CD14-positive monocyte (primary cell): ENCODE results near the gene GLDN. TPM values are rescaled to one million over a fixed set of nuclear protein-coding genes. Genes with fewer than 3 reads are reported as not detected.

ENCODE experiments used
- DNase-seq, 3 donors: peaks; one replicate each; pipeline ENCODE4 v3.0.0-alpha.2; 2011 to 2022
- H2AFZ ChIP-seq: 2 replicates; pipeline ENCODE4 v1.6.0; 2012; ENCODE audit warnings: mild to moderate bottlenecking, low read depth, low read length, inconsistent platforms; ENCODE audit not compliant: insufficient read depth, poor library complexity, severe bottlenecking
- H3K27ac ChIP-seq, 2 donors: 1 replicate in 1 of 2; 2 replicates in 1 of 2; pipeline ENCODE4 v1.5.1; 2012 to 2013; ENCODE audit warnings: low read length in 2 of 2, control low read depth in 1 of 2, inconsistent platforms in 1 of 2, low read depth in 1 of 2, mild to moderate bottlenecking in 1 of 2
- H3K27me3 ChIP-seq, 2 donors: one replicate each; pipeline versions ENCODE4 v1.6.0 to v1.6.1; 2011 to 2013; ENCODE audit warnings: low read length in 2 of 2; ENCODE audit not compliant: control insufficient read depth in 2 of 2, insufficient read depth in 2 of 2
- H3K36me3 ChIP-seq, 2 donors: replicated peaks in 1 of 2; 1 replicate in 1 of 2; 2 replicates in 1 of 2; pipeline versions ENCODE4 v1.5.1 to v1.6.1; 2012 to 2013; ENCODE audit warnings: low read length in 2 of 2, control low read depth in 1 of 2, inconsistent platforms in 1 of 2, mild to moderate bottlenecking in 1 of 2; ENCODE audit not compliant: insufficient read depth in 2 of 2, control insufficient read depth in 1 of 2
- H3K4me1 ChIP-seq, 2 donors: 1 replicate in 1 of 2; 2 replicates in 1 of 2; pipeline versions ENCODE4 v1.5.1 to v1.6.1; 2012 to 2013; ENCODE audit warnings: low read length in 2 of 2, control low read depth in 1 of 2, inconsistent platforms in 1 of 2, mild to moderate bottlenecking in 1 of 2, moderate library complexity in 1 of 2; ENCODE audit not compliant: insufficient read depth in 2 of 2, control insufficient read depth in 1 of 2
- H3K4me2 ChIP-seq: replicated peaks from 2 replicates; pipeline ENCODE3; 2012; ENCODE audit warnings: low read length, moderate library complexity, mild to moderate bottlenecking; ENCODE audit not compliant: poor library complexity, severe bottlenecking; ENCODE audit errors: extremely low read depth
- H3K4me3 ChIP-seq, 3 experiments: fragments of 200-600 bp in 1 of 3; sonication (generic) in 1 of 3; replicated peaks in 1 of 3; 1 replicate in 2 of 3; 2 replicates in 1 of 3; pipeline ENCODE4 v1.5.1; 2011 to 2013; ENCODE audit warnings: low read length in 3 of 3, mild to moderate bottlenecking in 3 of 3, control low read depth in 2 of 3, low read depth in 2 of 3, inconsistent platforms in 1 of 3, moderate library complexity in 1 of 3
- H3K79me2 ChIP-seq: 2 replicates; pipeline ENCODE4 v1.6.0; 2012; ENCODE audit warnings: mild to moderate bottlenecking, control low read depth, inconsistent platforms, low read length, moderate library complexity; ENCODE audit not compliant: insufficient read depth
- H3K9ac ChIP-seq: 2 replicates; pipeline ENCODE4 v1.6.0; 2017; ENCODE audit warnings: low read length, mild to moderate bottlenecking; ENCODE audit not compliant: insufficient read depth, poor library complexity, severe bottlenecking
- H3K9me3 ChIP-seq, 2 donors: replicated peaks in 1 of 2; 1 replicate in 1 of 2; 2 replicates in 1 of 2; pipeline versions ENCODE4 v1.5.1 to v1.6.1; 2012 to 2013; ENCODE audit warnings: low read length in 2 of 2, control low read depth in 1 of 2; ENCODE audit not compliant: control insufficient read depth in 1 of 2, insufficient read depth in 1 of 2
- H4K20me1 ChIP-seq: 2 replicates; pipeline ENCODE4 v1.6.0; 2012; ENCODE audit warnings: mild to moderate bottlenecking, low read length, control low read depth, moderate library complexity; ENCODE audit not compliant: insufficient read depth
- H3K27ac Mint-ChIP-seq, 7 donors: one replicate each; pipeline ENCODE4 v1.8.0; 2020; ENCODE audit warnings: mild to moderate bottlenecking in 7 of 7, mixed read lengths in 7 of 7, moderate library complexity in 6 of 7, inconsistent platforms in 2 of 7
- H3K27me3 Mint-ChIP-seq, 3 donors: one replicate each; pipeline ENCODE4 v1.8.0; 2021 to 2022; ENCODE audit warnings: low read depth in 3 of 3, mild to moderate bottlenecking in 3 of 3, mixed read lengths in 3 of 3, moderate library complexity in 3 of 3, inconsistent platforms in 1 of 3
- H3K36me3 Mint-ChIP-seq, 2 donors: one replicate each; pipeline ENCODE4 v1.8.0; 2020; ENCODE audit warnings: mixed read lengths in 2 of 2, inconsistent platforms in 1 of 2, mild to moderate bottlenecking in 1 of 2
- H3K4me1 Mint-ChIP-seq: one replicate; pipeline ENCODE4 v1.8.0; 2020; ENCODE audit warnings: mild to moderate bottlenecking, mixed read lengths
- H3K4me3 Mint-ChIP-seq, 2 donors: one replicate each; pipeline ENCODE4 v1.8.0; 2020; ENCODE audit warnings: mild to moderate bottlenecking in 2 of 2, mixed read lengths in 2 of 2, moderate library complexity in 1 of 2
- H3K9me3 Mint-ChIP-seq, 7 donors: one replicate each; pipeline ENCODE4 v1.8.0; 2020 to 2022; ENCODE audit warnings: mixed read lengths in 7 of 7, mild to moderate bottlenecking in 6 of 7, moderate library complexity in 6 of 7, inconsistent platforms in 2 of 7
- WGBS: methylation state at CpG from one replicate; pipeline ENCODE4 v1.1.5; 2013; ENCODE audit warnings: missing lambda C conversion rate; ENCODE audit not compliant: insufficient coverage; 5-methylcytosine and 5-hydroxymethylcytosine counted together
- intact Hi-C, 2 donors: fragments of 100-400 bp; cut with micrococcal nuclease; formaldehyde crosslinking; loops; one replicate each; pipeline versions ENCODE4 v1.15.0 to v1.15.1; 2023
- polyA plus RNA-seq, 3 donors: library from polyadenylated mRNA; depleted of rRNA in 1 of 3; unstranded in 2 of 3; stranded (reverse) in 1 of 3; fragments of 300-500 nt in 2 of 3; fragments of >200 nt in 1 of 3; fragmentation: Illumina TruSeq in 2 of 3; gene quantifications; 1 replicate in 2 of 3; 2 replicates in 1 of 3; pipeline ENCODE4 v1.2.3, GENCODE V29; 2012 to 2021
- TF ChIP-seq, protein P1 (sequence below): fragments of 200-600 bp; IDR thresholded peaks from one replicate; pipeline ENCODE4 v1.8.0; 2022; ENCODE audit warnings: antibody characterized with exemption, mild to moderate bottlenecking

The GLDN gene
- polyA plus RNA-seq, 3 donors, result 0.04 TPM; not detected in 2

DNA sequence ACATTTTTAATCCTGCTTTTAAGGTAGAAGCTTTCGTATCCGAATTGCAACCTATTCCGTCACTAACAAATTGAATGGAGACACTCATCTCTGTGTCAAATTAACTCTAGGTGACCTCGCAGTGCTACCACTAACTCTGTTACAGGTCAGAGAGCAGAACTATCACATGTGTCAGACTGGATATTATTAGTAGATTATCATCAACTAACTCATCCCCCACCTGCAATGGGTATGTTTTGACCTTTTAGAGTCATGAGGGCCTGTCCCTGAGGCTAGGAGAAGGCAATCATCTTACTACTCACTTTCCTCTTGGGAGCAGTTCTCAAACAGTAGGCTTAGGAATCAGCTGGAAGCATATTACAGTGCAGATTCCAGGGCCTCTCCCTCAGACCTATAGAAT, 2.0 kb downstream of the GLDN start:
- Mint-ChIP-seq H3K4me1 (peaks cover 7% of the 10 kb centered on the region), H3K27me3 (peaks cover 19 to 42% (median 37%) of the 10 kb centered on the region in 3 donors), H3K27ac (no peak overlapping the region), H3K36me3 (no peaks in the 10 kb centered on the region), H3K4me3 (no peak overlapping the region), H3K9me3 (peaks cover 0 to 10% (median 0%) of the 10 kb centered on the region in 7 donors)
- Histone ChIP-seq H3K27ac (no peak overlapping the region), H2AFZ (no peak overlapping the region), H3K4me2 (no peak overlapping the region), H3K4me1 (peaks cover 9 to 14% of the 10 kb centered on the region in 2 donors), H3K9ac (no peak overlapping the region), H3K36me3 (no peaks in the 10 kb centered on the region), H3K9me3 (no peaks in the 10 kb centered on the region), H4K20me1 (no peaks in the 10 kb centered on the region), H3K4me3 (no peak overlapping the region), H3K27me3 (peaks cover 28 to 38% of the 10 kb centered on the region in 2 donors), H3K79me2 (no peaks in the 10 kb centered on the region)
- TF ChIP-seq, protein P1, sequence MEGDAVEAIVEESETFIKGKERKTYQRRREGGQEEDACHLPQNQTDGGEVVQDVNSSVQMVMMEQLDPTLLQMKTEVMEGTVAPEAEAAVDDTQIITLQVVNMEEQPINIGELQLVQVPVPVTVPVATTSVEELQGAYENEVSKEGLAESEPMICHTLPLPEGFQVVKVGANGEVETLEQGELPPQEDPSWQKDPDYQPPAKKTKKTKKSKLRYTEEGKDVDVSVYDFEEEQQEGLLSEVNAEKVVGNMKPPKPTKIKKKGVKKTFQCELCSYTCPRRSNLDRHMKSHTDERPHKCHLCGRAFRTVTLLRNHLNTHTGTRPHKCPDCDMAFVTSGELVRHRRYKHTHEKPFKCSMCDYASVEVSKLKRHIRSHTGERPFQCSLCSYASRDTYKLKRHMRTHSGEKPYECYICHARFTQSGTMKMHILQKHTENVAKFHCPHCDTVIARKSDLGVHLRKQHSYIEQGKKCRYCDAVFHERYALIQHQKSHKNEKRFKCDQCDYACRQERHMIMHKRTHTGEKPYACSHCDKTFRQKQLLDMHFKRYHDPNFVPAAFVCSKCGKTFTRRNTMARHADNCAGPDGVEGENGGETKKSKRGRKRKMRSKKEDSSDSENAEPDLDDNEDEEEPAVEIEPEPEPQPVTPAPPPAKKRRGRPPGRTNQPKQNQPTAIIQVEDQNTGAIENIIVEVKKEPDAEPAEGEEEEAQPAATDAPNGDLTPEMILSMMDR, result no peak
- DNase-seq, result no peak
- WGBS, result no CpG with 5 or more reads among the region's 4 CpGs
- intact Hi-C loops, result no loop called here

DNA sequence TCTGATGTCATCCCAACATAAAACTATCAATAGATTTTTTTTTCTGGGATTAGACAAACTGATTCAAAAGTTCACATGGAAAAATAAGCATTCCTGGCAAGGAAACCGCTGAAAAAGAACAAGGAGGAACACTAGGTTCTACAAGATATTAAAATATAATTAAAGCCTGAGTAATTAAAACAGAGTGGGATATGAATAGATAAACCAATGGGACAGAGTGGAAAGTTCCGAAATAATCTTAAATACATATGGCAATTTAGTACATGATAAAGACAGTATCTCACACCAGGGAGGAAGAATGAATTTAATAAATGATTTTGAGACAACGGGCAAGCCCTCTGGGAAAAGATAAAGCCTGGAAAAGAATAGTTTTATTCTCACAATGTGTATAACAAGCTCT, 4.7 kb downstream of the GLDN start:
- Mint-ChIP-seq H3K4me1 (peaks cover 10% of the 10 kb centered on the region), H3K9me3 (peaks cover 0 to 2% (median 0%) of the 10 kb centered on the region in 7 donors), H3K4me3 (no peak overlapping the region), H3K27ac (no peak overlapping the region), H3K36me3 (no peaks in the 10 kb centered on the region), H3K27me3 (peaks cover 18 to 28% (median 24%) of the 10 kb centered on the region in 3 donors)
- no peak for DNase-seq
- Histone ChIP-seq H3K4me2 (no peak overlapping the region), H3K36me3 (no peaks in the 10 kb centered on the region), H3K4me1 (peaks cover 8 to 12% of the 10 kb centered on the region in 2 donors), H3K27me3 (peaks cover 19 to 26% of the 10 kb centered on the region in 2 donors), H3K9me3 (no peaks in the 10 kb centered on the region), H3K27ac (no peak overlapping the region), H4K20me1 (no peaks in the 10 kb centered on the region), H3K79me2 (no peaks in the 10 kb centered on the region), H3K4me3 (no peak overlapping the region), H3K9ac (no peak overlapping the region), H2AFZ (no peak overlapping the region)
- TF ChIP-seq, protein P1, result no peak
- no CpG with 5 or more reads among the region's 3 CpGs for WGBS
- intact Hi-C loops, result no loop called here
